Stromal cell of bone marrow (primary cell): ENCODE data around the gene KIAA0586.
"Not testable (repeated sequence)": the region's sequence is repeated elsewhere in the genome, so short reads cannot be mapped to it uniquely, and the experiment has no call there.

ENCODE experiments used
- DNase-seq: peaks from one replicate; pipeline ENCODE4 v3.0.0-alpha.2; 2012; ENCODE audit warnings: low read depth

The KIAA0586 gene

DNA sequence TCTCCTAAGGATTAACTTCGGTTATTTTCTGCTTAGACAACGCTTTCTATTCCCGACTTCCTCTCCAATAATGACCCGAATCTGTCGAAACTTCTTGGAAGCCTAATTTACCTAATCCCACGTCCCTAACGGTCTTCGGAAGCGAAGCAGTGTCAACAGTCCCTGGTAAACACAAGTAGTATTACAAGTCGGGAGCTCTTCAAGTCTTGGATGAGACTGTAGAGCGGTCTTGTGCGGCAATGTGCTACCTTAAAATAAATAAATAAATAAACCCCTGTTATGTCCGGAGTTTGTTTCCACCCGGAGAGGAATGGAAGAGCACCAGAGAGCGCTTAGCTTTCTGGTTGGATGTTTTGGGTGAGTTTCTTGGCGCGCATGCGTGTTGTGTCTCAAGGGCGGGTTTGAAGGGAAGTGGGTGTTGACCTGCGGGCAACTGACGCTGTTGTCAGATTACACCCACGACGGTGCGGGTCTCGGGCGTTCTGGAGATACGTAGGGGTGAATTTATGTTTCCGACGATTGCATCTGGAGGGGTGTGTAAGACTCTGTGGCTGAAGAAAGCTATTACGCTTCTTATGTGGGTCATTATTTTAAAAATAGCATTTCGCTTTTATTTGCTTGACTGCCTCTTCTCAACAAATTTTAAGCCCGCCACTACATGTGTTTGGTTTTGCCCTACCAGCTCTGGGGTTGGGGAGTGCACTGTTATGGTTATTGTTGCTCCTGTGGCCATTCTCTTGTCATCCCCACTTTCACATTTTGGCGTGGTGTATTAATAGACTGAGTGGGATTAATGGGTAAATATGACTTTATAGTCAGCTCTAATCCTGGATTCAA lies at the start of gene KIAA0586, which contains the start of gene TIMM9:
TSS of gene KIAA0586 (plus strand) at position 439 of the 837 bp plus-strand sequence. CDS start 546 bp downstream, outside the sequence.
TSS of gene TIMM9 (minus strand) at position 251 of the 837 bp plus-strand sequence. CDS start 15,586 bp downstream, outside the sequence.
- DNase-seq, result peak; percentile 98

DNA sequence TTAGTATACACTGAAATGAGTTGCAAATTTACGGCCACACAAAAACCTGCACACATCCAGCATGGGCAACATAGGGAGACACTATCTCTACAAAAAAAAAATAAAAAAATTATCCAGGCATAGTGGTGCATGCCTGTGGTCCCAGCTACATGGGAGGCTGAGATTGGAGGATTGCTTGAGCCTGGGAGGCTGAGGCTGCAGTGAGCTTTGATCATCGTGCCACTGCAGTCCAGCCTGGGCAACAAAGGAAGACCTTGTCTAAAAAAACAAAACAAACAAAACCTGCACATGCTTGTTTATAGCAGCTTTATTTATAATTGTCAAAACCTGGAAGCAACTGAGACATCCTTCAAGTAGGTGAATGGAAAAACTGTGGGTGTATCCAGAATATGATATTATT lies 36.7 kb upstream of the KIAA0586 start:
- no peak for DNase-seq

DNA sequence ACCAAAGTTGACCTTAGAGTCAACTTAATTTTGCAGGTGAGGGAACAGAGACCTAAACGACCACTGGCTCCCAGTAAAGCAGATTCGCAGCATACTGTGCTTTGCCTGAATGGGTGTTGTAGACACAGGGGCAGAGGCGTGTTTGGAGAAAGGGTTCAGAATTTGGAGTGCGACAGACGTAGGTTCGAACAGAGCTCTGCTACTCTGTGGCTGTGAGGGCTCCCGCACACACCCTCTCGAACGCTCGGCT lies 32.0 kb upstream of the KIAA0586 start:
- DNase-seq, result no peak

DNA sequence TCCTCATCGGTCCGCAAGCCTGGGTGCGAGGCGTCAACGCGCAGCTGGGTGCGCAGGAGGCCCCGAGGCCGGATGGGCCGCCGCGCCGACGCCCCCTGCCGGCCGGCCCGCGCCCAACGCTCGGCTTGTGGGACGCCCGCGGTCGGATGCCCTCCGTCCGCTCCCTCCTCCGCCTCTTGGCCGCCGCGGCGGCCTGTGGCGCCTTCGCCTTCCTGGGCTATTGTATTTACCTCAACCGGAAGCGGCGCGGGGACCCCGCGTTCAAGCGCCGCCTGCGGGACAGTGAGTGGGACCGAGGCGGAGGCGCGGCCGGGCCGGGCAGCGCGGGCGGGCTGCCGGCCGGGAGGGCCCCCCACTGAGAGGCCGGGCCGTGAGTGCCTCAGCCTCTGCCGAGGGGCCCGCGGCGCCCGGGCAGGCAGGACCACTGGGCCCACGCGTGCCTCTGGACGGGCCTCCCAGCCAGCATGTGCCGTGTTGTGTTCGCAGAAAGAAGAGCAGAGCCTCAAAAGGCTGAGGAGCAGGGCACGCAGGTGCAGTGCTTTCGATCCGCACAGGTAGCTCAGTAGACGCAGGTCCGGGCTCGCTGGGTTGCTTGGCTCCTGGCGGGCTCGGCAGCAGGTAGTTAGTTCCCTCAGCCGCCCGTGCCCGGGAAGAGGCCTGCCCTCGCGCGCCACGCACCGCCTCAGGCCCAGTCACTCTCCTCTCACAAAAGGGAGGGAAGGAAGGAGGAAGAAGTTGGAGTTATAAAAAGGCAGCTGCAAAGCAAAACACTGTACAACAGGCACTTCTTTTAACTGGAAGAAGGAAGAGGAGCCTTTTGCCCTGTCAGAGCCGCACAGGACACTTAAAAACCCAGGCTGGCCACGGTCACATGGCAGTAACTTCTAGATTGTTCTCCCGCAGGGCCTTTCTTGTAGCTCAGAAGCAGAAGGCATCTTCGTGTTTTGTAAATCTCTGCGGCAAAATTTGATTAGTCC lies 31.4 kb upstream of the KIAA0586 start, which contains the start of gene TOMM20L:
TSS of gene TOMM20L (plus strand) at position 119 of the 977 bp plus-strand sequence. CDS start at position 147, 28 bp downstream.
- peak; percentile 31 for DNase-seq

DNA sequence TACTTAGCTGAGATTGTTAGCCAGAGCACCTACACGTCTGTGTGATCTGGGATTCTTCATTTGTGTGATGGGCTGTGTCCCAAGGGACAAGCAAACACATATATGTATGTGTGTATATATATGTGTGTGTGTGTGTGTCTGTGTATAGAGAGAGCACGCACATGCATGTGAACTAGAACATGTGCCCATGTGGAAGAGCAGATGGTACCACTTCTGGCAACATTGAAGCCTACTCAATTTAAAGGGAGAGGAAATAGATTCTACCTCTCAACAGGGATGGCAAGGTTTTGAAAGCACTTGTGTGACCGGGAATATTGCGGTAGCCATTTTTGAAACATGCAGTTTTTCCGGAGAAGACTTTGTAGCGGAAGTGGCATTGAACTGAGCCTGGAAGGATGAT lies 30.4 kb upstream of the KIAA0586 start:
- DNase-seq, result no peak

DNA sequence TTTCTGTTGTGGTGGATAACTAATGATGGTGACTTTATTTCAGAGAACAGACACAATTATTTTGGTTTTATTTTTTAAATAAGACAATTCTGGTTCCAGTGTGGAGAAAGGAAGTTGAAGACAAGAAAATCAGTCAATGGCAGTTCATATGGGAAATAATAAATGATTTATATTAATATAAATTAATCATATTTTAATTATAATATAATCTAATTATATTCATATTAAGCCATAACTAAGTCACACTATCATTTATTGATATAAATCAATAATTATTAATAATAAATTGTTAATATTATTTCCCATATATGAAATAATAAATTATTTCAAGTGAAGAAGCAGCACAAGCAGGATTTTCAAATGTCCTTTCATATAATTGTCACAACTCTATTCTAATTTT lies 29.0 kb upstream of the KIAA0586 start:
- DNase-seq, result no peak

DNA sequence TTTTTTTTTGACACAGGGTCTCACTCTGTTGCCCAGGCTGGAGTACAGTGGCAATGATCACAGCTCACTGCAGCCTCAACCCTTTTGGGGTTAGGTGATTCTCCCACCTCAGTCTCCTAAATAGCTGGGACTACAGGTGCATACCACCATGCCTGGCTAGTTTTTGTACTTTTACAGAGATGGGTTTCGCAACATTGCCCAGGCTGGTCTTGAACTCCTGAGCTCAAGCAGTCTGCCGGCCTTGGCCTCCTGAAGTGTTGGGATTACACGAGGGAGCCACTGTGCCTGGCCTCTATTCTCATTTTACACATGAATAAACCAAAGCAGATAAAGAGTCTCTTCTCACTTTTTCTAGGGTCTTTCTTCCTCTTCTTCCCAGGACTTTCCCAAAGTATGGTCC lies 28.6 kb upstream of the KIAA0586 start:
- DNase-seq, result no peak

DNA sequence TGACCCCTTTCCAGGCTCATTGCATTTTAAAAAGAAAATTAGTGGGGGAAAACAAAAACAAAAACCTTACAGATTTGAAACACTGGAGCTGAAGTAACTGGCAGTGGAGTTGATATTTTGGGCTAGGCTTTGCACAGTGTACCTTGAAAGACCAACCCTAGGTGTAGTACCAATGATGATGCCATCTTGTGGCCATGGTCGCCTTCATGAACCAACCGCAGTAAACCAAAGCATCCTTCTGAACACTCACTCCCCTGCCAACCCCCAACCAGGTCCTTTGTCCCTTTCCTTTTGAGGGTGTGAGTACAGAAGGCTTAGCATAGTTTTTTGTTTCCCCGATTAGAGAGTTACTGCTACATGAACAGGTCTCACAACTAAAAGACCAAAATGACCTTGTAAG lies 25.9 kb upstream of the KIAA0586 start:
- DNase-seq, result no peak

DNA sequence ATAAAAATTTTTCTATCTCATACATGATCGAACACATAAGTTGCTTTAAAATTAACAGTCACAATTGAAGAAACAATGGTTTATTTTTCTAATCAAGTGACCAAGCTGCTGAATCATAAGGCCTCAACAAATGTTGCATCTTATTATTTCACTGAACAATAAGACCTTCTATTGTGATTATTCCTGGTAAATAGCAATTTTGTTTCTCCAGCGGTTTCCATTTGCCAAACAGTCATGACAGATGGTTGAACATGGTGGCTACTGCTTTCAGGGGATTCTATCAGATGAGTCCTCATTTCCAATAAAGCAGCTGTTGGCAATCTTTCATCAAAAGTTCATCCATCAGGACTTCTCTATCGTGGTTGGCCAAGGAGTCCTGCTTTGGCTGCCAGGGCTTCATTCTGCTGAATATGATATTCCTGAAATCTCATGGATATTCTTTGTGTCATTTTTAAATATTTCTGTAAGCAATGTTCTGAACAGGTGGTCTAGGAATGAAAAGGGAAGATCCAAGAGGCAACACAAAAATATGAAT lies 18.8 kb upstream of the KIAA0586 start:
- DNase-seq, result no peak

DNA sequence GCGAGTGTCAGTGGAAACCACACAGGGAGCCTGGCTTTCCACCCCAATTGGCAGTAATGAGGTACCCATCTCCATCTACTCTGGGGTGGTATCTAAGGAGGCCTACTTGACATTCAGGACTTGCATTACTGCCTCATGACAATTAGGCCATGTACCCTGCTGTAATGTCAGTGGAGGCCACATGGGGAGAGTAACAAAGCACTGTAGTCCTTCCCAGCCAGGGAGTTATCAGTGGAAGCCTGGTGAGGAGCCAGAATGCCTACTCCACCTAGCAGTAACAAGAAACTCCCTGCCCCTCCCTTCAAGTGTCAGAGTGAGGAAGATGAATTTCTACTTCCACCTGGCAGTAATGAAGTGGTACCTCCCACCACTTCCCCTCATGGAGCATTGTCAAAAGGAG lies 12.7 kb upstream of the KIAA0586 start:
- no peak for DNase-seq

DNA sequence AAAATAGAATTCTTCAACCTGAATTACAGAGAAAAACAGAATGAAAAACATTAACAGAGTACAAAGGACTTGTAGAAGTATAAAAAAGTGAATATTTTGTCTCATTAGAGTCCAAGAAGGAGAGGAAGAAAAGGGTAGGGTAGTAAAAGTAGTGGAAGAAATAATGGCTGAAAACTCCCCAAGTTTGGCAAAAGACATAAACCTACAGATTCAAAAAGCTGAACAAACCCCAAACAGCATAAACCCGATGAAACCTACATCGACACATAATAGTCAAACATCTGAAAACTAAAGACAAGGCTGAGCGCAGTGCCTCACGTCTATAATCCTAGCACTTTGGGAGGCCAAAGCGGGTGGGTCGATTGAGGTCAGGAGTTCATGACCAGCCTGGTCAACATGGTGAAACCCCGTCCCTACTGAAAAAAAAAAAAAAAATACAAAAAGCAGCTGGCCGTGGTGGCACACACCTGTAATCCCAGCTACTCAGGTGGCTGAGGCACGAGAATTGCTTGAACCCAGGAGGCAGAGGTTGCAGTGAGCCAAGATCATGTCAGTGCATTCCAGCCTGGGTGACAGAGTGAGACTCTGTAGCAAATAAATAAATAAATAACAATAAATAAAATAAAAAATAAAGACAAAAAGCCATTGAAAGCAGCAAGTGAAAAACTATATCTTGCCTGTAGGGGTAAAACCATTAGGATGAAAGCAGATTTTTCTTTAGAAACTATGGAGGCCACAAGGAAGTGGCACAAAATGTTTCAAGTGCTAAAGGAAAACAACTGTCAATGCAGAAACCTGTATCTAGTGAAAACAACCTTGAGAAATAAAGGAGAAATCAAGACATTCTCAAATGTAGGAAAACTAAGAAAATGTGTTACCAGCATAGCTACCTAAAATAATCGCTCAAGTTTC lies 11.6 kb upstream of the KIAA0586 start:
- no peak for DNase-seq

DNA sequence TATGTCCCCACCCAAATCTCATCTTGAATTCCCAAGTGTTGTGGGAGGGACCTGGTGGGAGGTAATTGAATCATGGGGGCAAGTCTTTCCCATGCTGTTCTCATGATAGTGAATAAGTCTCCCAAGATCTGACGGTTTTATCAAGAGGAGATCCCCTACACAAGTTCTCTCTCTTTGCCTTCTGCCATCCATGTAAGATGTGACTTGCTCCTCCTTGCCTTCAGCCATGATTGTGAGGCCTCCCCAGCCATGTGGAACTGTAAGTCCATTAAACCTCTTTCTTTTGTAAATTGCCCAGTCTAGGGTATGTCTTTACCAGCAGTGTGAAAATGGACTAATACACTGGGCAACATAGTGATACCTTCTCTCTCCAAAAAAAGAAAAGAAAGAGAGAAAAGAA lies 10.6 kb upstream of the KIAA0586 start:
- DNase-seq, result not testable (repeated sequence)

DNA sequence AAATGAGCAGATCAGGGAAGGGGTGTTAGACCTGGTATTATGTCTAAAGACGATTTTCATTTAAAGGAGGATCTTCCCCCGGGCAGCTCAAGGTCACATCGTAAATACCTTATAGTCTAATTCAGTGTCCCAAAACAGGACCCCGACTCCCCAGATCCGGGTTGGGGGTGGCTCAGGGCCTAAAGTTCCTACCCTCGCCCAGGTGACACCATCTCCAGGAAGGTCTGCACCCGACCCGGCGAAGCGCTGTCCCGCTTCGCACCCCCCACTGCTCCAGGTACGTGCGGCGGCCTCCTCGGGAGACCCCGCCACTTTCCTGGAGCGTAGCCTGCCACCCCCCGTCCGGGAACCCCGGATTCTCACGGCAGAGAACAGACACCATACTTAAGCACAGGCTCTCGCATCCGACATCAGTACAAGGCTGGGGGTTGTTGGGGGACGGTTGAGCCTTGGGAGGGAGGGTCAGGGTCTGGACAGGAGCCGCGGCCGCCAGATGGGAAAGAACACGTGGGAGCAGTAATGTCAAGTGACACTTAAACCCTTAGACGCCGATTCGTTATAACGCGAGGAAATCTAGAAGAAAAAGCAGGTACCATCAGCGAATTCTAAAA lies 744 bp upstream of the KIAA0586 start:
- peak; percentile 31 for DNase-seq

DNA sequence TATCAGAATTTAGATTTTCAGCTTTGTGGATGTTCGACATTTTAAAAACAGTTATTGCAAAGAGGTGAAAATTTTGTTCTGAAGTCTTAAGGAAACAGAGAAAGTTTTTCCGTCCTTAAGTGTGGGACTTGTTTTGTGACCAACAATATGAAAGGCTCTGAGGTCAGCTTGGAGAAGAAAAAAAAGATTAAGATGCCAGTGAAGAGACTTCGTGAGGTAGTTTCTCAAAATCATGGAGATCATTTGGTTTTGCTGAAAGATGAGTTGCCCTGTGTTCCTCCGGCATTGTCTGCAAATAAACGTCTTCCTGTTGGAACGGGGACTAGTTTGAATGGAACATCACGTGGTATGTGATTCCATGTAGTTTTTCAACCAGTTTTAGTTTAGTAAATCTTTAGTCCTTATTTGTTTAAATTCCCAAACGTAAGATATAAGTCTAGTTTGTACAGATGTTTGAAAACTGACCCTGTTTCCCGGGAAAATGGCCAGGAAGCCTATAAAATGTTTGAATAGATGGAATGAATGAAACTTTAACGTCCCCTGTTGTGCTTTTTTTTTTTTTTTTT lies 682 bp downstream of the KIAA0586 start:
- DNase-seq, result peak; percentile 23

DNA sequence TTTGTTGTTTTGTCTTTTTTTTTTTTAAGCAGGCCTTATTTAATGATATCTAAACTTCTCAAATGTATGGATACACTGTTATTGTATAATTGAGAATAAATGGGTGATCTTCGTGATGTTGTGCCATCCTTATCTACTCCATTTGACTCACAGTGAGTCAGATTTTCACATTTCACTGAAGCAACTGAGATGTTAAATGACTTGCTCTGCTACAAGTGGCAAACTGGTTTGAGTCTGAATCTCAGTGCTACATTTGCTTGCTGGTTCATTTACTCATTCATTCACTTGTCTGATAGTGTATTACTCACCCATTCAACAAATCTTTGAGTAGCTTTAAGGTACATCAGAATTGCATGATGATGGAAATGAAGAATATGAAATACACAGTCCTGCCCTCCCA lies 2.6 kb downstream of the KIAA0586 start:
- DNase-seq, result peak; percentile 32

DNA sequence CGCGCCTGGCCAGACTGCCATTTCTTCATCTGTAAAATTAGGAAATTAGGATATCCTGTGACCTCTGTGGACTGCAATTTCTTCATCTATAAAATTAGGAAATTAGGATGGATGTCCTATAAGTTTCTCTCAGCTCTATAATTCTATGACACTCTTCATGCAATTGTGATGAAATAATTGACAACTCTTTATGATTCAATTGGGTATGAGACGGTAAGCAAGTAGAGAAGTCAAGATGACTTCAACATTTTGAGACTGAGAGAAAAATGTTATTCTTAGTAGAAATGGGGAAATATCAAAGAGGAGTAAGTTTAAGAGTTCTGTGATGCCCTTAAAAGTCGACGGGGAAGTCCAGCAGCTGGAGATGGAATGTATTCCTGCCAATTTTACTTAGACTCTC lies 12.0 kb downstream of the KIAA0586 start:
- DNase-seq, result no peak

DNA sequence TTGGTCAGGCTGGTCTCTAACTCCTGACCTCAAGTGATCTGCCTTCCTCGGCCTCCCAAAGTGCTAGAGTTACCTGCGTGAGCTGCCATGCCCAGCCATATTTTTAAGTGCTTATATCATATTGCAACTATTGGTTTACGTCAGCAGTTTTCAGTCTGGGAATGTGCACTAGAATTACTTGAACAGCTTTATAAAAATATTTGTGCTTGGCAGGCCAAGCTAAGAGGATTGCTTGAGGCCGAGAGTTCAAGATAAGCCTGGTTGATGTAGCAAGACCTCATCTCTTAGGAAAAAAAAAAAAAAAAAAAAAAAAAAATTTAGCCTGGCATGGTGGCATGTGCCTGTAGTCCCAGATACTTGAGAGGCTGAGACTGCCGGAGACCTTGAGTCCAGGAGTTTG lies 17.1 kb downstream of the KIAA0586 start:
- DNase-seq, result no peak

DNA sequence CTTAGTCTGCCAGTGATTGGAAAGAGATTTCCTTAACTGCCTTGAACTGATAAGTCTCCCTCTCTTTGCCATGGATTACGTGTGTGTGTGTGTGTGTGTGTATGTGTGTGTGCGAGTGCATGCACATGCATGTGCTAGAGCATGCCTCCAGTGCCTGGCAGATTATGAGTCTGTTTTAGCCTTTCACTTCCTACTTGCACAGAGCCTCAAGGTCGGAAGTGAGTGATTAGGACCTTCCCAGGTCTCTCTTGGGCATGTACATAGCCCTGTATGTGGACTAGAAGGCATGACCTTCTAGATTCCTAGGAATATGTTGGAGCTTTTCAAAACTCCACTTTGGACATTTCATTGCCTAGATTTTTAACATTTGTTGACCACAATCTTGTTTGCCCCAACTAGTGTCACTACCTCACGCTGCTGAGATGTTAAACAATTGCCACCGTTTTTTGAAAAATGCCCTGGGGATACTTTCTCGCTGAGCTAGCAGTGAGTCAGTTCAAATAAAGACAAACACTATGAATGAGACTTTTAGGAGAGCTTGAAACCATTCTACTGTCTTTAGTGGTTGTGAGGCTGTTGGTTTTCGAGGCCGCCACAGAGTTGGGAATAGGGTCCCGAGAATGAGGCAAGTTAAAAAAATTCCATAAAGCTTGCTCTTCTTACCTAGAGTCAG lies 28.2 kb downstream of the KIAA0586 start:
- no peak for DNase-seq

DNA sequence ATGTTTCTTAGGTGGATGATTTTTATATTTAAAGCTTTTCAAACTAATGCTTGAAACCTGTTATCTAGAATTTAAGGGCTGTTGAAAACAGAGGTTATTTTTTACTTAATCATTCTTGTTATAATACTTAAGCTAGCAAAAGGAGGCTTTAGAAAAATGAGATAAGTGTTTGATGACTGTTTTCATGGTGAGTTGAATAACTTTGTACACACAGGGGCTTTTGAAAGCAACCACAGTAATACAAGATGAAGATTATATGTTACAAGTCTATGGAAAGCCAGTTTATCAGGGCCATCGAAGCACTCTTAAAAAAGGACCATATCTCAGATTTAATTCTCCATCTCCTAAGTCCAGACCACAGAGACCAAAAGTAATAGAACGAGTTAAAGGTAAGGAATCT lies 33.3 kb downstream of the KIAA0586 start:
- DNase-seq, result no peak

DNA sequence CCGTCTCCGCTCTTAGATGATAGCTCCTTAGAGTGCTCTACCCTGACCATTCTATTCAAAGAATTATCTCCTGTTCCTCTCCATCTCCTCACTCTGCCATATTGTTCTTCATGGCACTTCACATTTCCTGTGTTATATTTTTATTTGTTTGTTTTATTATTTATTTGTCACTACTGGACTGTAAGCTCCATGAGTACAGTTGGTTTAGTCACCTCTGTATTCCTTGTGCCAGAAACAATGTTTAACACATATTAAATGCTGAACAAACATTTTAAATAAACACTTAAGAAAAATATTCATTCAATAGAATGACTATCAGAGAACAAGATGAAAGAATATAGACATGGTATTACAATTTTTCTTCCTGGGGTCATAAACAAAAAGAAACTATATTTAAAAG lies 35.6 kb downstream of the KIAA0586 start:
- DNase-seq, result no peak
